Measurements from ENCODE around the gene CPS1. TPM values are rescaled to one million over a fixed set of nuclear protein-coding genes. Genes with fewer than 3 reads are reported as not detected.

The CPS1 gene
- total RNA-seq: 10 to 100 TPM in 1 of 3 donors, 1 to 10 TPM in 2; 5.2 to 10.4 (median 9.2) TPM

GRCh38 chr2:210556329-210556980 is at the start of gene CPS1:
TSS of gene CPS1 (plus strand) at chr2:210556599. CDS start at chr2:210556734, 135 bp downstream.
- Histone ChIP-seq H3K9me3 (no peaks in the 10 kb centered on the region), H3K4me3 (no peak within 1 kb of the TSS), H3K36me3 (no peaks in the 10 kb centered on the region), H3K27me3 (no peaks in the 10 kb centered on the region), H3K27ac (no peak within 1 kb of the TSS), H3K4me1 (no peaks in the 10 kb centered on the region)
- no peak for DNase-seq (ENCODE audit: low spot score in 2 of 2)
- TF ChIP-seq CTCF (IDR thresholded peaks at IDR 0.05) (no peak), POLR2AphosphoS5 (IDR thresholded peaks at IDR 0.05) (no peak), POLR2A (IDR thresholded peaks at IDR 0.05) (no peak)
- intact Hi-C loops (cut with DNase I; ENCODE audit: low total_unique reads): no loop called here

- TF ChIP-seq CTCF (IDR thresholded peaks at IDR 0.05) (no peak), POLR2AphosphoS5 (IDR thresholded peaks at IDR 0.05) (no peak), POLR2A (IDR thresholded peaks at IDR 0.05) (no peak)
- H3K4me3 ChIP-seq: no peak overlapping the region
- intact Hi-C loops (cut with DNase I; ENCODE audit: low total_unique reads): no loop called here
These were observed 40.5 kb upstream of the CPS1 start for GRCh38 chr2:210515911-210516310.

GRCh38 chr2:210517264-210517663 is 39.1 kb upstream of the CPS1 start:
- H3K9me3 ChIP-seq: peaks cover 0 to 9% of the 10 kb centered on the region in 2 donors
- no peak for TF ChIP-seq POLR2A (IDR thresholded peaks at IDR 0.05)
- no peak for TF ChIP-seq POLR2AphosphoS5 (IDR thresholded peaks at IDR 0.05)
- no peak for TF ChIP-seq CTCF (IDR thresholded peaks at IDR 0.05)
- intact Hi-C loops (cut with DNase I; ENCODE audit: low total_unique reads): no loop called here
- no peak overlapping the region for H3K4me3 ChIP-seq
- no peak overlapping the region for H3K27ac ChIP-seq
- no peaks in the 10 kb centered on the region for H3K27me3 ChIP-seq
- no peak for DNase-seq (ENCODE audit: low spot score in 2 of 2)
- no peaks in the 10 kb centered on the region for H3K36me3 ChIP-seq
- H3K4me1 ChIP-seq: no peaks in the 10 kb centered on the region

More at GRCh38 chr2:210515911-210516310, 40.5 kb upstream of the CPS1 start:
- H3K36me3 ChIP-seq: no peaks in the 10 kb centered on the region
- H3K4me1 ChIP-seq: no peaks in the 10 kb centered on the region
- DNase-seq (ENCODE audit: low spot score in 2 of 2): no peak
- H3K27ac ChIP-seq: no peak overlapping the region
- H3K9me3 ChIP-seq: peaks cover 7 to 9% of the 10 kb centered on the region in 2 donors
- no peaks in the 10 kb centered on the region for H3K27me3 ChIP-seq

- intact Hi-C loops (cut with DNase I; ENCODE audit: low total_unique reads): no loop called here
- H3K27ac ChIP-seq: no peak overlapping the region
- no peaks in the 10 kb centered on the region for H3K36me3 ChIP-seq
- no peaks in the 10 kb centered on the region for H3K4me1 ChIP-seq
- H3K27me3 ChIP-seq: no peaks in the 10 kb centered on the region
- TF ChIP-seq CTCF (IDR thresholded peaks at IDR 0.05): no peak
- no peak for TF ChIP-seq POLR2AphosphoS5 (IDR thresholded peaks at IDR 0.05)
- no peak for TF ChIP-seq POLR2A (IDR thresholded peaks at IDR 0.05)
- H3K9me3 ChIP-seq: no peaks in the 10 kb centered on the region
- DNase-seq (ENCODE audit: low spot score in 2 of 2): no peak
- H3K4me3 ChIP-seq: no peak overlapping the region
These were observed 36.8 kb upstream of the CPS1 start for GRCh38 chr2:210519594-210519993.

GRCh38 chr2:210522399-210522798 is 34.0 kb upstream of the CPS1 start:
- TF ChIP-seq CTCF (IDR thresholded peaks at IDR 0.05) (no peak), POLR2AphosphoS5 (IDR thresholded peaks at IDR 0.05) (no peak), POLR2A (IDR thresholded peaks at IDR 0.05) (no peak)
- intact Hi-C loops (cut with DNase I; ENCODE audit: low total_unique reads): no loop called here
- no peaks in the 10 kb centered on the region for H3K27me3 ChIP-seq
- no peaks in the 10 kb centered on the region for H3K36me3 ChIP-seq
- H3K4me1 ChIP-seq: no peaks in the 10 kb centered on the region
- no peak overlapping the region for H3K4me3 ChIP-seq
- DNase-seq (ENCODE audit: low spot score in 2 of 2): no peak
- H3K27ac ChIP-seq: no peak overlapping the region
- no peaks in the 10 kb centered on the region for H3K9me3 ChIP-seq

All from breast epithelium (tissue), 4 donors.